GM21825 (cell line): Measurements from ENCODE around the gene ECHDC1.

Source experiments
- ATAC-seq: cut with Tn5 transposase; IDR thresholded peaks from one replicate; pipeline ENCODE4 v1.9.1; 2021; ENCODE audit warnings: mild to moderate bottlenecking, moderate library complexity; ENCODE audit not compliant: unreplicated experiment

The ECHDC1 gene

GRCh38 chr6:127291495-127291894 lies 51.9 kb downstream of the ECHDC1 start:
- peak; percentile 86 for ATAC-seq

GRCh38 chr6:127290391-127291265 lies 52.8 kb downstream of the ECHDC1 start:
- peak; percentile 1 for ATAC-seq

- ATAC-seq: no peak
These were observed 53.5 kb downstream of the ECHDC1 start for GRCh38 chr6:127289934-127290333.

DNA sequence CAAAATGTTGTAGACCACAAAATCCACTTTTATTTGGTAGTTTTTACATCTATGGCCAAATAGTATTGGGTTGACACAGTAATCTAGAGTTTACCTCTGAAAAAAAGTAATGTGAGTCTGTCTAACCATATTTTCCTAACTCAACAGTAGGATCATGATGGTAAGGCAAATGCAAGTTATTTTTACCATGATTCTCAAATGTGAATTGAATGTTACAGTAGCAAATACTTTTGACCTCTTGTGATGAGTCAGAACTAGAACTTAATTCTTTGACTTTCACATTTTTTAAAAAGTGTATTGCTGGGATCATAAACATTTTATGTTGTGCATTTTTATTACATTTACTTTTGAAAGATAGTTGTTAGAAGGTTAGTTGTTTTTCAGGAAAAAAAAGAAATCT lies 54.7 kb downstream of the ECHDC1 start:
- ATAC-seq: no peak

DNA sequence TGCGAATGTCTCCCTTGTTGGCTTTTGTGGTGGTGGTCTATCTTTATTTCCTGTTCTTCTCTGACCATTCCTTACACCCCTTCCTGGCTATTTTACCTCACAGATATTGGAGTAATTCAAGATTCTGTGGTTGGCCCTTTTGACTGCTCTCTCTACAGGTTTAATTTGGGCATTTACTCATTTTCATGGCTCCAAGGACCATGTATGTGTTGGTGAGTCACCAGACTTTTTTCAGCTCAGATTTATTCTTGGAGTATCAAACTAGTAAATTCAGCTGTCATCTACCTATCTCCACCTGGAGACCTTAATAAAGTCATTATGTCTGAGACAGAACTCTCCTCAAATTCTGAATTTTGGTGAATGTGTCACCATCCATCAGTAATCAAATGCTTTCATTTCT lies 61.2 kb downstream of the ECHDC1 start:
- no peak for ATAC-seq

GRCh38 chr6:127279815-127280214 lies 63.6 kb downstream of the ECHDC1 start:
- ATAC-seq: no peak

- no peak for ATAC-seq
These were observed 65.2 kb downstream of the ECHDC1 start for GRCh38 chr6:127277878-127278843.

GRCh38 chr6:127276331-127276730 lies 67.1 kb downstream of the ECHDC1 start:
- no peak for ATAC-seq

- ATAC-seq: no peak
These were observed 69.9 kb downstream of the ECHDC1 start for GRCh38 chr6:127273499-127273898.

DNA sequence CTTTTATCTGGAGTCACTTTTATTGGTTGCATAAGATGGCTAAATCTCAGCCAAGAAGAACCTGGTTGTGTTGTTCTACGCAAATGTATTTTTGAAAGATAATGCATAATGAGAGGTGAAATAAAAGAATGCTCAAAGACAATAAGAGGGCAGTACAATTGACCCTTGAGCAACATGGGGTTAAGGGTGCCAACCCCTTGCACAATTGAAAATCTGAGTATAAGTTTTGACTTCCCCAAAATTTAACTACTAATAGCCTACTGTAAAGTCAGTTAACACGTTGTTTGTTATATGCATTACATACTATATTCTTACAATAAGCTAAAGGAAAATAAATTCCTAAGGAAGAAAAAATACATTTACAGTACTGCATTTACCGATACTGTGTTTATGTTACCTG lies 70.8 kb downstream of the ECHDC1 start:
- no peak for ATAC-seq

DNA sequence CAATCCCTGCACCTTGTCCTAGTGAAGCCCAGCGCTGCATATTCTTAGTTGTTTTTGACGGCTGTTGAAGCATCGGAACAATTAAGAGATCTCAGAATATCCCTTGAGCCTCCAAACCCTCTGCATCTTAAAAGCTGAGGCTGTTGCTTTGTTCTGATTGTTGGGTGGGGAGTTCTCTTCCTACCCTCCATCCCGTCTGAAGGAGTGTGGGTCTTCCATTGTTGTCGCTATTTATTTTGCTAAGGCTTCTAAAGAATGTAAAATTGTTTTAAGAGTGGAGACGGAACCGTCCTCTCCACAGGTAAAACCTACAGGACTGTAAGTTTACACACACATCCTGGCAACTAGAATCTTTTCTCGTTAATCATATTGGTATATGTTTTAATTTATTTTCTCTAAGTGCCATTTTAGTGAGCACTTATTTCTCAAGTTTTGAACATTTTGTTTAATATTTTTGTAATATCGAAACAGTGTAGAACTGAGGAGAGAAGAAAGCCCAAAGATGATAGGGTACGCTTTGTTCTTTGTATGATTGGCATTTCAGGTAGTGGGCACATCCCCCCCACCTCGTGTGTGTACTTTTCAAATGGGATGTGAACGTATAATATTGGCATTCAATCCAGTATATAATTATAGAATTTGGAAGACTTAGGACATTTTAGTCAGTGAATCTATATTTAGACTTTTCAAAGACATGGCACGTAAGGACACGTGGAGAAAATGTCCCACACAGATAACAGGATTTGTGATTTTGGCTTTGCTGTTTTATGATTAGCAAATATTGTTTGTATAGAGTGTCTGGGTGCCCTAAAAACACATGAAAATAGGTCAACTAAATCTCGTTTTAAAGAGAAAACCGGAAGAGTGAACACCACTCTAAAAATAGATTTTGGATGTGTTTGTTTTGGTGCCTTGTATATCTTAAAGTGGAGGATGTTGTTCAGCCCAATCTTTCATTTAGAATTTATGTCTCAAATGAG lies 75.5 kb downstream of the ECHDC1 start:
- ATAC-seq: peak; percentile 10

GRCh38 chr6:127266892-127267645 lies 76.3 kb downstream of the ECHDC1 start:
- peak; percentile 71 for ATAC-seq

DNA sequence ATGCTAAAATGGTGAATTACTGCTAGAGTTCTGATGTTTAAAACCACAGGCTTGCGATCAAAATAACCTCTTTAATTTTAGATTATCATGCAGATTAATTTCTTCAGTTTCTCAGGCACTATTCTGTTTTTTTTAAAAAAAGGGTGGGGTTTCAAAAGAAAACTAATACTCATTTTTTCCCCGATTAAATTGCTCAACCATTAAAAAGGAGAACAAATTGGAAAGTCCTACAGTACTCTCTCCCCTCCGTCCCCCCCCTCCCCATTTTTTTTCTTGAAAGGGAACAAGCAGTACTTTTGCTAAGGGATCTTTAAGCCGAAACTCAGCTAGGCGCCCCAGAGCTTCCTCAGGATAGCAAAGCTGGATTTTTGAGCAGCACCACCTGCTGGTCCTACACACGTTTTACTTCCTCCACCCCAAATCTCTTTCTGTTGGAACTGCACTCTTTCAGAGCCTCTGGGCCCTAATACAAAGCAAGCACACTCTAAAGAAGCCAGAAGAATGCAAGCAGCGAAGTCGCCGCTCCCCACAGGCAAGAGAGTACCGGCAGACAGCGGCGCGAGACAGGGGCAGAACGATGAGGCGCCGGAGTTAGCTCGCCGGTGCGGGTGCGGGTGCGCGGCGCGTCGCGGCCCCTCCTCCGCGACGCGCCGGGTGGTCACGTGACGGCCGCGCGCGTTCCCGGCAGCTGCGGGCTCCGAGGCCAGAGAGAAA lies 77.1 kb downstream of the ECHDC1 start, which contains the start of gene RNF146:
TSS of gene RNF146 (plus strand) at position 687 of the 714 bp plus-strand sequence. CDS start 13,475 bp downstream, outside the sequence.
- ATAC-seq: peak; percentile 84

GRCh38 chr6:127263481-127263880 lies 79.9 kb downstream of the ECHDC1 start:
- no peak for ATAC-seq

DNA sequence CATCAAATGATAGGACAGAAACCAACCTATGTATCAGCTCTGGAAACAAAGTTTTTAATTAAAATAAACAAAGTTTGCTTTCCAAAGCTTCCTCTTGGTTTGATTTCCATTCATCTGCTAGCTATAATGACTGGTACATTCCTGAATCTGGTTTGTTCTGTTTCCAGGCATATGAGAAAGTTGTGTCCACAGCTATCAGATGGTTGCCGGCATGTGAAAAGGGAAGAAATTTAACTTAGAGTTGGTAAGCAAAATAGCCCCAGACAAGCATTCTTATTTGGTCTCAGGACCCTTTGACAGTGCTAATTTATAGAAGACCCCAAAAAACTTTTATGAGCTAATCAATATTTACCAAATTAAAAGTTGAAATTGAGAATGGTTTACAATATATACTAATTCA lies 80.5 kb downstream of the ECHDC1 start:
- ATAC-seq: no peak

DNA sequence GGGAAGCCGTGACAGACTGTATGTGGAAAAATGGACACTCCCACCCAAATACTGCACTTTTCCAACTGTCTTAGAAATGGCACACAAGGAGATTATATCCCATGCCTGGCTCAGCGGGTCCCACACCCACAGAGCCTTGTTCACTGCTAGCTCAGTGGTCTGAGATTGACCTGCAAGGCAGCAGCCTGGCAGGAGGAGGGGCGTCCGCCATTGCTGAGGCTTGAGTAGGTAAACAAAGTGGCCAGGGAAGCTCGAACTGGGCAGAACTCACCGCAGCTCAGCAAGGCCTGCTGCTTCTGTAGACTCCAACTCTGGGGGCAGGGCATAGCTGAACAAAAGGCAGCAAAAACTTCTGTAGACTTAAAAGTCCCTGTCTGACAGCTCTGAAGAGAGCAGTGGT lies 88.1 kb downstream of the ECHDC1 start:
- ATAC-seq: no peak

- ATAC-seq: no peak
These were observed 93.8 kb downstream of the ECHDC1 start for GRCh38 chr6:127249621-127250020.

- no peak for ATAC-seq
These were observed 96.0 kb downstream of the ECHDC1 start for GRCh38 chr6:127247114-127248096.
